Smooth muscle cell (in vitro differentiated cells): ENCODE measurements around the gene ZFHX3. TPM values are rescaled to one million over a fixed set of nuclear protein-coding genes. Genes with fewer than 3 reads are reported as not detected.

Experiments
- DNase-seq: peaks from one replicate; lab custom pipeline; 2025; ENCODE audit not compliant: unreplicated experiment; lab: John Stamatoyannopoulos, UW
- H2AFZ ChIP-seq: fragments of 200-600 bp; sonication (generic); 2 replicates; pipeline ENCODE4 v1.6.0; 2016; ENCODE audit warnings: antibody characterized with exemption, low read depth, mild to moderate bottlenecking
- H3F3A ChIP-seq: fragments of 200-600 bp; sonication (generic); 2 replicates; pipeline ENCODE4 v1.6.0; 2017; ENCODE audit warnings: antibody characterized with exemption, low read depth
- H3K27ac ChIP-seq: fragments of 200-600 bp; sonication (generic); 2 replicates; pipeline ENCODE4 v1.5.1; 2016; ENCODE audit warnings: low read depth, mild to moderate bottlenecking
- H3K27me3 ChIP-seq: fragments of 200-600 bp; sonication (generic); 2 replicates; pipeline ENCODE4 v1.6.1; 2016; ENCODE audit warnings: low read depth, mild to moderate bottlenecking
- H3K36me3 ChIP-seq: fragments of 200-600 bp; sonication (generic); 2 replicates; pipeline ENCODE4 v1.5.1; 2016; ENCODE audit warnings: low read depth
- H3K4me1 ChIP-seq: fragments of 200-600 bp; sonication (generic); 2 replicates; pipeline ENCODE4 v1.5.1; 2016; ENCODE audit warnings: low read depth
- H3K4me2 ChIP-seq: fragments of 200-600 bp; sonication (generic); 2 replicates; pipeline ENCODE4 v1.6.0; 2016; ENCODE audit warnings: mild to moderate bottlenecking
- H3K4me3 ChIP-seq: fragments of 200-600 bp; sonication (generic); 2 replicates; pipeline ENCODE4 v1.5.1; 2016; ENCODE audit warnings: mild to moderate bottlenecking
- H3K79me2 ChIP-seq: fragments of 200-600 bp; sonication (generic); 2 replicates; pipeline ENCODE4 v1.6.0; 2016; ENCODE audit warnings: low read depth, mild to moderate bottlenecking
- H3K9ac ChIP-seq: fragments of 200-600 bp; sonication (generic); 2 replicates; pipeline ENCODE4 v1.6.0; 2016; ENCODE audit warnings: low read depth
- H3K9me3 ChIP-seq: fragments of 200-600 bp; sonication (generic); replicated peaks from 2 replicates; pipeline ENCODE4 v1.5.1; 2016; ENCODE audit warnings: low read depth
- H4K20me1 ChIP-seq: fragments of 200-600 bp; sonication (generic); 2 replicates; pipeline ENCODE4 v1.6.0; 2016; ENCODE audit warnings: low read depth
- CTCF ChIP-seq: fragments of 200-600 bp; sonication (generic); IDR thresholded peaks from 2 replicates; pipeline ENCODE4 v1.5.1; 2017; ENCODE audit warnings: borderline replicate concordance, mild to moderate bottlenecking, antibody characterized with exemption; ENCODE audit not compliant: insufficient read depth, poor library complexity, severe bottlenecking
- WGBS: methylation state at CpG from one replicate; pipeline ENCODE4 v1.1.7; 2016; ENCODE audit warnings: low lambda C conversion rate; 5-methylcytosine and 5-hydroxymethylcytosine counted together
- polyA plus RNA-seq: library from polyadenylated mRNA; unstranded; fragments of >200 nt; fragmentation: Nextera tagmentation; extraction: Ambion mirVana; gene quantifications from 2 replicates; pipeline ENCODE4 v1.2.1, GENCODE V29; 2016
- total RNA-seq: library from RNA; depleted of rRNA; stranded (reverse); fragments of >200 nt; gene quantifications from 2 replicates; pipeline ENCODE4 v1.2.3, GENCODE V29; 2014

ZFHX3 gene
- total and polyA plus RNA-seq, 2 experiments from 2014 or later, result 3.1 to 9.8 TPM

GRCh38 chr16:72840631-72841381 lies 207.1 kb downstream of the ZFHX3 start:
- WGBS, result 92% methylated on average over 11 of the region's 11 CpGs
- Histone ChIP-seq H3K36me3 (no peaks in the 10 kb centered on the region), H2AFZ (no peak overlapping the region), H3F3A (no peaks in the 10 kb centered on the region), H3K9me3 (no peaks in the 10 kb centered on the region), H3K4me2 (no peak overlapping the region), H3K4me1 (peaks cover 14% of the 10 kb centered on the region), H3K9ac (no peak overlapping the region), H3K27me3 (no peaks in the 10 kb centered on the region), H3K4me3 (no peak overlapping the region), H3K79me2 (peaks cover 4% of the 10 kb centered on the region), H3K27ac (no peak overlapping the region), H4K20me1 (peaks cover 67% of the 10 kb centered on the region)
- no peak for TF ChIP-seq CTCF
- DNase-seq, result no peak

- Histone ChIP-seq H3K4me2 (peak overlapping the region; percentile 12), H3F3A (no peaks in the 10 kb centered on the region), H2AFZ (no peak overlapping the region), H3K27me3 (no peaks in the 10 kb centered on the region), H4K20me1 (peaks cover 59% of the 10 kb centered on the region), H3K9me3 (no peaks in the 10 kb centered on the region), H3K4me1 (peaks cover 14% of the 10 kb centered on the region), H3K9ac (no peak overlapping the region), H3K79me2 (peaks cover 4% of the 10 kb centered on the region), H3K27ac (no peak overlapping the region), H3K36me3 (no peaks in the 10 kb centered on the region), H3K4me3 (no peak overlapping the region)
- WGBS, result 74% methylated on average over 13 of the region's 13 CpGs
- no peak for TF ChIP-seq CTCF
- no peak for DNase-seq
Observed at GRCh38 chr16:72838951-72839350, 209.0 kb downstream of the ZFHX3 start.

GRCh38 chr16:72838586-72838910 lies 209.4 kb downstream of the ZFHX3 start:
- peaks cover 4% of the 10 kb centered on the region for H3K79me2 ChIP-seq

More at GRCh38 chr16:72838586-72838910, 209.4 kb downstream of the ZFHX3 start:
- peak overlapping the region; percentile 12 for H3K4me2 ChIP-seq
- no peak overlapping the region for H3K4me3 ChIP-seq
- TF ChIP-seq CTCF, result no peak
- H3F3A ChIP-seq, result no peaks in the 10 kb centered on the region
- H3K9ac ChIP-seq, result no peak overlapping the region
- H3K27ac ChIP-seq, result no peak overlapping the region
- no peaks in the 10 kb centered on the region for H3K9me3 ChIP-seq
- peaks cover 14% of the 10 kb centered on the region for H3K4me1 ChIP-seq
- peaks cover 57% of the 10 kb centered on the region for H4K20me1 ChIP-seq
- 84% methylated on average over 11 of the region's 11 CpGs for WGBS
- H2AFZ ChIP-seq, result no peak overlapping the region
- H3K36me3 ChIP-seq, result no peaks in the 10 kb centered on the region
- no peak for DNase-seq
- no peaks in the 10 kb centered on the region for H3K27me3 ChIP-seq
